ENCODE data around the gene DLGAP4.

DNA sequence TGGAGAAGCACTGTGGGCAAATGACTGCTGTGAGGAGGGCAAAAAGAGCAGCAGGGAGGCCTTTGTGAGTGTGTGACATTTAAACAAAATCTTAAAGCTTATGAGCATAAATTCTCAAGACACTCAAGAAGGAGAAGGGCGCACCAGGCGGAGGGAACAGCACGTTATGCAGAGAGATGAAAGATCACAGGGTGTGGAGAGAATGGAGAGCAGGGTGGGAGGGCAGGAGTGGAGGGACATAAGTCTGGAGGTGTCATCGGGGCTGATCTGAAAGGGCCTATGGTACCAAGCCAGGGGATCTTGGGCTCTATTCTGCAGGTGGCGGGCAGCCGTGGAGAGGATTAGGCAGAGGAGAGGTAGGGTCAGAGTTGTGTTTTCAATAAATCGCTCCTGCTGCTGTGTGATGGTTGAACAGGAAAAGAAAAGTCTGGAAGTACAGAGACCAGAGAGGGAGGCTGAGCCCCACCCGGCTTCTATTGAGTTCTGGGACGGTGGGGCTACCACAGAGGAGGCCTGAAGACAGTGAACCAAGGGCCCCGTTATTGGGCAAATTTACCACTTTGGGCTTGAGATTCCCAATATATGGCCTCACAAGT lies 24.3 kb upstream of the DLGAP4 start:
- no peak for TF ChIP-seq EHMT2 (IDR thresholded peaks at IDR 0.05)
- TF ChIP-seq, protein P1, sequence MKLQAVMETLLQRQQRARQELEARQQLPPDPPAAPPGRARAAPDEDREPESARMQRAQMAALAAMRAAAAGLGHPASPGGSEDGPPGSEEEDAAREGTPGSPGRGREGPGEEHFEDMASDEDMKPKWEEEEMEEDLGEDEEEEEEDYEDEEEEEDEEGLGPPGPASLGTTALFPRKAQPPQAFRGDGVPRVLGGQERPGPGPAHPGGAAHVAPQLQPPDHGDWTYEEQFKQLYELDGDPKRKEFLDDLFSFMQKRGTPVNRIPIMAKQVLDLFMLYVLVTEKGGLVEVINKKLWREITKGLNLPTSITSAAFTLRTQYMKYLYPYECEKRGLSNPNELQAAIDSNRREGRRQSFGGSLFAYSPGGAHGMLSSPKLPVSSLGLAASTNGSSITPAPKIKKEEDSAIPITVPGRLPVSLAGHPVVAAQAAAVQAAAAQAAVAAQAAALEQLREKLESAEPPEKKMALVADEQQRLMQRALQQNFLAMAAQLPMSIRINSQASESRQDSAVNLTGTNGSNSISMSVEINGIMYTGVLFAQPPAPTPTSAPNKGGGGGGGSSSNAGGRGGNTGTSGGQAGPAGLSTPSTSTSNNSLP (IDR thresholded peaks at IDR 0.05; ENCODE audit: borderline replicate concordance, low read depth, low read length) = no peak

All from K562 (cell line).